ENCODE results near the gene SLC4A11. TPM values are rescaled to one million over a fixed set of nuclear protein-coding genes. Genes with fewer than 3 reads are reported as not detected.

SLC4A11 gene
- polyA plus RNA-seq, 4 donors, result 1.8 to 4.1 (median 2.8) TPM

- DNase-seq (ENCODE audit: low read depth in 4 of 4, low spot score in 2 of 4), result no peak
Observed at GRCh38 chr20:3247638-3248037, 8.6 kb upstream of the SLC4A11 start.

DNA sequence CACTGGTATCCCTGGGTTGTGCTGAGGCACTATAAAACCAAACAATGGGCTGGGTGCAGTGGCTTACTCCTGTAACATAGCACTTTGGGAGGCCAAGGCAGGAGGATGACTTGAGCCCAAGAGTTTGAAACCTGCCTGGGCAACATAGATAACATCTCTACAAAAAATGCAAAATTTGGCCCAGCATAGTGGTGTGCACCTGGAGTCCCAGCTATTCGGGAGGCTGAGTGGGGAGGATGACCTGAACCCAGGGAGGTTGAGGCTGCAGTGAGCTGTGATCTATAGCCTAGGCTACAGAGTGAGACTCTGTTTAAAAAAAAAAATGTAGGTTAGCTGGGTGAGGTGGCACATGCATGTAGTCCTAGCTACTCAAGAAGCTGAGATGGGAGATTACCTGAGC, 7.7 kb upstream of the SLC4A11 start:
- no peak for DNase-seq (ENCODE audit: low read depth in 4 of 4, low spot score in 2 of 4)

DNA sequence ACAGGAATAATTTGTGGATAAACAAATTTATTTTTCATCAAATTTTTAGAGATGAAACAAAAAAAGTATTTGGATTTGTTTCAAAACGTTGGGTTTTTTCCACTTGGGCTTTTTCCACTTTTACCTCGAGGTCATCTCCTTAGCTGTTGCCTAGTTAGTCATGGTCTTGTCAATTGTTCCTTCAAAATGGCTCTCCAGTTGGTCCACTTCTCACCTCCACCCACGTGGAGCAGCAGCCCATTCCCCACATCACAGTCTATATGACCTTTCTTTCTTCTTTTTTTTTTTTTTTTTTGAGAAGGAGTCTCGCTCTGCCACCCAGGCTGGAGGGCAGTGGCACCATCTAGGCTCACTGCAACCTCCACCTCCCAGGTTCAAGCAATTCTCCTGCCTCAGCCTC, 6.7 kb upstream of the SLC4A11 start:
- DNase-seq (ENCODE audit: low read depth in 4 of 4, low spot score in 2 of 4), result no peak

DNA sequence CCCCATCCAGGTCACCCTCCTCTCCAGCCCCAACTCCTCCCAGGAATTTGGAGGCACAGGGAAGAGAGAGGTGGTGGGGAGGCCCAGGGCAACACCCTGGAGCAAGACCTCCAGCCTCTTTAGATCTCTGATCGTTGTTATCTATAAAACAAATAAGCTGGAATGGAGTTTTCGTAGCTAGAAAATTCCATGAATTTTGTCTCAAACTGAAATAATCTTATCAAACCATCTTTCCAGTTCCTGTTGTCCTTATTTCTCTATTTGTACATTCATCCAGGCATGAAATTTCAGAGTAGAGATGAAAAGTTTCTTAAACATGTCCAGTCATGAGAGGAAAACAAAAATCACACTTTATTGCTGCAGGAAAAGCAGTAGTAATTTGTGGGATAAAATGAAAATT, 6.2 kb upstream of the SLC4A11 start:
- no peak for DNase-seq (ENCODE audit: low read depth in 4 of 4, low spot score in 2 of 4)

DNA sequence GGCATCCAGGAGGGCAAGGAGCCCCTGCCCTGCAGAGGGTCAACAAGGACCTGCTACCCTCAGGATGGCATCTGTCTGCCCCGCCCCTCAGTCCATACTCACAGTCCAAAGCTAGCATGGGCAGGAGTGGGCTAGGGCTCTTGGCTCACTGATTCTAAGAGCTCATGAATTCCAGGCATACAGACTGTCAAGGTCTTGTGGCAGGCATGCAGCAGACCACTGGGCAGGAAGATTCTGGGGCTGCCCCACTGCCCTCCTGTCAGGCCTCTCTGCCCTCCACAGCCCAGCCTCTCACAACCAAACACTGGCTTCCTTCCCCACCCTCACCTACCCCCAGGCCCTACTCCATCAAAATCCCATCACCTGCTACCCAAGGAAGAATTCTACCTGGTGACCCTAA, 5.6 kb upstream of the SLC4A11 start:
- DNase-seq (ENCODE audit: low read depth in 4 of 4, low spot score in 2 of 4), result no peak

DNA sequence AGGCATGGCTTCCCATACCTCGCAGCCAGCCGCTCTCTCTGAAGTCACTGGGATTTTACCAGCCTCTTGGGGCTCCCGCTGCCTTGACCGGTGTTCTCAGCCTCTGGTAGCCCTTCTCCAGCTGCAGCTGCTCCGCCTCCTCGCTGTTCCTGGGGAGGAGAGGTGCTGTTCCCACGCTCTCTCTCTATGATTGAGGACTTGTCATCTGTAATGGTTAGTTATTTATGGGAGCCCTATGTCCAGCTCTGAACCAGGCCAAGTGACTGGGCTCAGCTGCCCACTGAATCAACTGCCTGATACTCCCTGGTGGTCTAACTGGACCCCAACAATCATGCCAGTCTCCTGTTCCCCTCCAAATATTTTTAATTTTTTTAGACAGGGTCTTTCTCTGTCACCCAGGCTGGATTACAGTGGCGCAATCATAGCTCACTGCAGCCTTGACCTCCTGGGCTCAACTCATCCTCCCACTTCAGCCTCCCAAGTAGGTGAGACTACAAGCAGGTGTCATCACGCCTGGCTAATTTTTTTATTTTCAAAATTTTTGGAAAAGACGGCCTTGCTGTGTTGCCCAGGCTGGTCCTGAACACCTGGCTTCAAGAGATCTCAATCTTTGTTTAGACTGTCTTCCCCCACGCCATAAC, 4.8 kb upstream of the SLC4A11 start:
- no peak for DNase-seq (ENCODE audit: low read depth in 4 of 4, low spot score in 2 of 4)

GRCh38 chr20:3242172-3242692, 3.2 kb upstream of the SLC4A11 start:
- no peak for DNase-seq (ENCODE audit: low read depth in 4 of 4, low spot score in 2 of 4)

GRCh38 chr20:3240776-3241363, 1.9 kb upstream of the SLC4A11 start:
- DNase-seq (ENCODE audit: low read depth in 4 of 4, low spot score in 2 of 4), result no peak

GRCh38 chr20:3239867-3240775, 1.1 kb upstream of the SLC4A11 start:
- DNase-seq (ENCODE audit: low read depth in 4 of 4, low spot score in 2 of 4), result no peak

GRCh38 chr20:3238616-3239025, 369 bp downstream of the SLC4A11 start:
- DNase-seq (ENCODE audit: low read depth in 4 of 4, low spot score in 2 of 4), result no peak

- DNase-seq (ENCODE audit: low read depth in 4 of 4, low spot score in 2 of 4), result no peak
Observed at GRCh38 chr20:3237958-3238615, 903 bp downstream of the SLC4A11 start.

DNA sequence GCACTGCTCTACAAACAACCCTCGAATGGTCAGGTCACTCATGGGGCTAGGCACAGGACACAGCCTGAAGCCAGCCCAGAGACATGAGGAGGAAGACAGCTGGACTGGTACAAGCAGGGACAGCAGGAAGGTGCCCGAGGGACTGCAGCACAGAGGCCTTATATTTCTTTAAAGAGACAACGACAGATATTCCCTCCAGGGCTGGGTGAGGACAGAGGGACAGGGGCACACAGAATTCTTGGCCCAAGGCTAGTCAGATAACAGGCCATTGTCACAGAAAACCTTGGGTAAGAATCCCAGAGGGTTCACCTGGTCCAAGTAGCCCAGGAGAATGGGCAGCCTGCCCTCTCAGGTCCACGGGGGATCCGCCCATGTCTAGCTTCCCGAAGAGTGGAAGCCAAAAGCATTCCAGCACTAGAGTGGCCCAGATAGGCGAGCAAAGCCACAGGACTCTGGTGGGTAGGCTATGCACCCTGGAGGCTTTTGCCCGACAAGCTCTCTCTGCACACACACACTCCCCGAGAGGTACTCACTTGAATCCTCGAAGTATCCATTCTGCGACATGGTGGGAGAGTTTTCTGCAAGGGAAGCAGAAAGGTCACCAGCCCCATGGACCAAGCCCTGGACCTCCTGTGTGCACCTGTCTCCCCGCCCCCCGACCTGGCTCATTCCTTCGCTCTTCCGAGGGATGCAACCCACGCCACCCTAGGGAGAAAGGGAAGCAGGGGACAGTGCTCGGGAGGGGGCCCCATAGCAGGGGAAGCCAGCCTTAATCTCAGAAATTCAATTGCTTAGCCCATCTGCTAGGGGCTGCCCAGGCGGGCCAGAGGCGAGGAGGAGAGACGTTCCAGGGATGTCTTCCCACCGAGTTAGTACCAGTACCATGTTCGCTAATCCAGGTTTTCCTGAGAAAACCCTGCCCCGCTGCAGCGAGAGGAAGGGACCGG, 1.7 kb downstream of the SLC4A11 start:
- DNase-seq (ENCODE audit: low read depth in 4 of 4, low spot score in 2 of 4), result no peak

GRCh38 chr20:3235666-3236324, 3.2 kb downstream of the SLC4A11 start:
- DNase-seq (ENCODE audit: low read depth in 4 of 4, low spot score in 2 of 4), result no peak

- no peak for DNase-seq (ENCODE audit: low read depth in 4 of 4, low spot score in 2 of 4)
Observed at GRCh38 chr20:3233991-3234498, 4.9 kb downstream of the SLC4A11 start.

- DNase-seq (ENCODE audit: low read depth in 4 of 4, low spot score in 2 of 4), result no peak
Observed at GRCh38 chr20:3233131-3233990, 5.6 kb downstream of the SLC4A11 start.

GRCh38 chr20:3231889-3232588, 7.0 kb downstream of the SLC4A11 start:
- no peak for DNase-seq (ENCODE audit: low read depth in 4 of 4, low spot score in 2 of 4)

DNA sequence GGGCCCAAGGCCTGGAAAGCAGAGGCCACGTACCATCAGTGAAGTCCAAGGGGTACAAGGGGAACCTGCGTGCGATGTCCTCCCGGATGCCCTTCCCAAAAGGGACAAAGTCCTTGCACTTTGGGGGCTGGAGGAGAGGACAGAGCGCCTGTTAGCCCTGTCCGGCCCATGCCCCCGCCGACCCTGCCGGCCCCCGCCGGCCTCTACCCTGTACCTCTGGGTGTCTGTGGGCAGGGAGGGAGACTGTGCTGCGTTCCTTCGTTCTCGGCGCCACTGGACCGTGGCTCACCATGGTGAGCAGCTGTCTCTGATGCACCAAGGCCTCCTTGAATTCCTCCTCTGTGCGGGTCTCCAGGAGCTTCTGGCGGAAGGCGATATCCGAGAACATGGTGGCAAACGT, 7.9 kb downstream of the SLC4A11 start:
- no peak for DNase-seq (ENCODE audit: low read depth in 4 of 4, low spot score in 2 of 4)

GRCh38 chr20:3229798-3230197, 9.2 kb downstream of the SLC4A11 start:
- no peak for DNase-seq (ENCODE audit: low read depth in 4 of 4, low spot score in 2 of 4)
